Lower leg skin (tissue), 3 donors: ENCODE data around the gene SECISBP2L.
"Not testable (repeated sequence)": the region's sequence is repeated elsewhere in the genome, so short reads cannot be mapped to it uniquely, and the experiment has no call there.

Source experiments
- POLR2A ChIP-seq, 2 donors: fragments of 450-650 bp; IDR thresholded peaks; one replicate each; pipeline ENCODE4 v1.6.1; 2016 to 2017; ENCODE audit warnings: antibody characterized with exemption in 2 of 2, mild to moderate bottlenecking in 1 of 2, moderate library complexity in 1 of 2
- TF ChIP-seq, protein P1 (sequence below), 3 donors: fragments of 450-650 bp; IDR thresholded peaks; one replicate each; pipeline ENCODE4 v1.5.1; 2016; ENCODE audit warnings: antibody characterized with exemption in 3 of 3, mild to moderate bottlenecking in 3 of 3, moderate library complexity in 2 of 3

DNA sequence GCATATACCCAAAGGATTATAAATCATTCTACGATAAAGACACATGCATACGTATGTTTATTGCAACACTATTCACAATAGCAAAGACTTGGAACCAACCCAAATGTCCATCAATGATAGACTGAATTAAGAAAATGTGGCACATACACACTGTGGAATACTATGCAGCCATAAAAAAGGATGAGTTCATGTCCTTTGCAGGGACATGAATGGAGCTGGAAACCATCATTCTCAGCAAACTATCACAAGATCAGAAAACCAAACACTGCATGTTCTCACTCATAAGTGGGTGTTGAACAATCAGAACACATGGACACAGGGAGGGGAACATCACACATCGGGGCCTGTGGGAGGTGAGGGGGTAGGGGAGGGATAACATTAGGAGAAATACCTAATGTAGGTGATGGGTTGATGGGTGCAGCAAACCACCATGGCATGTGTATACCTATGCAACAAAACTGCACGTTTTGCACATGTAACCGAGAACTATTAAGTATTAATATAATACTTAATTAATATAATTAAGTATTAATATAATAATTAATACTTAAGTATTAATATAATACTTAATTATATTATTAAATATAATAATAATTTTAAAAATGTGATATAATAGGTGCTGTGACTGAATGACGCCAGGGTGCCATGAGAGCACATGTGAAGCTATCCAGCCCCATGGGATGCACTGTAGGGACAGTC is 28.5 kb upstream of the SECISBP2L start:
- TF ChIP-seq, protein P1, sequence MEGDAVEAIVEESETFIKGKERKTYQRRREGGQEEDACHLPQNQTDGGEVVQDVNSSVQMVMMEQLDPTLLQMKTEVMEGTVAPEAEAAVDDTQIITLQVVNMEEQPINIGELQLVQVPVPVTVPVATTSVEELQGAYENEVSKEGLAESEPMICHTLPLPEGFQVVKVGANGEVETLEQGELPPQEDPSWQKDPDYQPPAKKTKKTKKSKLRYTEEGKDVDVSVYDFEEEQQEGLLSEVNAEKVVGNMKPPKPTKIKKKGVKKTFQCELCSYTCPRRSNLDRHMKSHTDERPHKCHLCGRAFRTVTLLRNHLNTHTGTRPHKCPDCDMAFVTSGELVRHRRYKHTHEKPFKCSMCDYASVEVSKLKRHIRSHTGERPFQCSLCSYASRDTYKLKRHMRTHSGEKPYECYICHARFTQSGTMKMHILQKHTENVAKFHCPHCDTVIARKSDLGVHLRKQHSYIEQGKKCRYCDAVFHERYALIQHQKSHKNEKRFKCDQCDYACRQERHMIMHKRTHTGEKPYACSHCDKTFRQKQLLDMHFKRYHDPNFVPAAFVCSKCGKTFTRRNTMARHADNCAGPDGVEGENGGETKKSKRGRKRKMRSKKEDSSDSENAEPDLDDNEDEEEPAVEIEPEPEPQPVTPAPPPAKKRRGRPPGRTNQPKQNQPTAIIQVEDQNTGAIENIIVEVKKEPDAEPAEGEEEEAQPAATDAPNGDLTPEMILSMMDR (IDR thresholded peaks at IDR 0.05) = not testable (repeated sequence)
- TF ChIP-seq POLR2A (IDR thresholded peaks at IDR 0.05) = not testable (repeated sequence)
